RWPE1 (cell line): ENCODE results near the gene CD2BP2.
A peak's percentile ranks its signal among the peaks of the same experiment; 100 is the strongest.

ENCODE experiments used
- CTCF ChIA-PET: fragments of 350-600 bp; sonication (Branson Sonifier 250); formaldehyde crosslinking; extraction: SDS; loops from one replicate; lab custom pipeline; 2021; lab: Yijun Ruan, JAX
- POLR2A ChIA-PET: fragments of 400-600 bp; formaldehyde crosslinking; extraction: SDS; loops from one replicate; lab custom pipeline; 2020; ENCODE audit warnings: antibody characterized with exemption; ENCODE audit not compliant: low non-redundant PET; lab: Yijun Ruan, JAX
- DNase-seq: peaks from one replicate; pipeline ENCODE4 v3.0.0; 2012; ENCODE audit warnings: low spot score
- H3K27ac ChIP-seq: fragments of 450-650 bp; 2 replicates; pipeline ENCODE4 v1.5.1; 2017
- TF ChIP-seq, protein P1 (sequence below): fragments of 450-650 bp; conservative IDR thresholded peaks from 2 replicates; pipeline ENCODE4 v1.5.1; 2017; ENCODE audit warnings: low read depth, mild to moderate bottlenecking

The CD2BP2 gene

GRCh38 chr16:30361180-30361579 lies 6.1 kb upstream of the CD2BP2 start:
- DNase-seq = no peak
- POLR2A ChIA-PET = no interaction called here
- H3K27ac ChIP-seq = peak overlapping the region; percentile 95
- TF ChIP-seq, protein P1, sequence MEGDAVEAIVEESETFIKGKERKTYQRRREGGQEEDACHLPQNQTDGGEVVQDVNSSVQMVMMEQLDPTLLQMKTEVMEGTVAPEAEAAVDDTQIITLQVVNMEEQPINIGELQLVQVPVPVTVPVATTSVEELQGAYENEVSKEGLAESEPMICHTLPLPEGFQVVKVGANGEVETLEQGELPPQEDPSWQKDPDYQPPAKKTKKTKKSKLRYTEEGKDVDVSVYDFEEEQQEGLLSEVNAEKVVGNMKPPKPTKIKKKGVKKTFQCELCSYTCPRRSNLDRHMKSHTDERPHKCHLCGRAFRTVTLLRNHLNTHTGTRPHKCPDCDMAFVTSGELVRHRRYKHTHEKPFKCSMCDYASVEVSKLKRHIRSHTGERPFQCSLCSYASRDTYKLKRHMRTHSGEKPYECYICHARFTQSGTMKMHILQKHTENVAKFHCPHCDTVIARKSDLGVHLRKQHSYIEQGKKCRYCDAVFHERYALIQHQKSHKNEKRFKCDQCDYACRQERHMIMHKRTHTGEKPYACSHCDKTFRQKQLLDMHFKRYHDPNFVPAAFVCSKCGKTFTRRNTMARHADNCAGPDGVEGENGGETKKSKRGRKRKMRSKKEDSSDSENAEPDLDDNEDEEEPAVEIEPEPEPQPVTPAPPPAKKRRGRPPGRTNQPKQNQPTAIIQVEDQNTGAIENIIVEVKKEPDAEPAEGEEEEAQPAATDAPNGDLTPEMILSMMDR = no peak
- CTCF ChIA-PET = interaction anchor here (0.7 kb wide), 1 partner anchor 461 kb away, joined by 3 read pairs; no protein-coding TSS in a partner anchor

DNA sequence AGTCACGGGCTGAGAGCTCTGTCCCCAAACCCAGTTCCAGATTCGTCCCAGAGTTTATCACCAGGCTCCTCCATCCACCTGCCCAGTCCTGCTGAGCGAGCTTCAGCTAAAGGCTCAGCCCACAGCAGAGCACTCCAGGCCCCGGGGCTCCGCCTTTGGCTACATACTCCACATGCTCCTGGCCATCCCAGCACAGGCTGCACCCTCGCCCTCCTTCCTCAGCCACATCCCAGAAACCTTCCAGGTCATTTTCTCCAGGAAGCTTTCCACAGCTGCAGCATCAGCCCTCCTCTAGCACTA lies 4.7 kb upstream of the CD2BP2 start:
- no peak for DNase-seq
- ChIA-PET CTCF (interaction anchor here (0.6 kb wide), 3 partner anchors 19 to 544 kb away, joined by 3 to 4 read pairs (median 4); partner anchors contain the start of gene PAGR1), POLR2A (interaction anchor here (0.5 to 1.1 kb wide), 2 partner anchors 11 to 19 kb away, joined by 4 to 6 read pairs; no protein-coding TSS in a partner anchor)
- peak overlapping the region; percentile 95 for H3K27ac ChIP-seq
- TF ChIP-seq, protein P1 = no peak

DNA sequence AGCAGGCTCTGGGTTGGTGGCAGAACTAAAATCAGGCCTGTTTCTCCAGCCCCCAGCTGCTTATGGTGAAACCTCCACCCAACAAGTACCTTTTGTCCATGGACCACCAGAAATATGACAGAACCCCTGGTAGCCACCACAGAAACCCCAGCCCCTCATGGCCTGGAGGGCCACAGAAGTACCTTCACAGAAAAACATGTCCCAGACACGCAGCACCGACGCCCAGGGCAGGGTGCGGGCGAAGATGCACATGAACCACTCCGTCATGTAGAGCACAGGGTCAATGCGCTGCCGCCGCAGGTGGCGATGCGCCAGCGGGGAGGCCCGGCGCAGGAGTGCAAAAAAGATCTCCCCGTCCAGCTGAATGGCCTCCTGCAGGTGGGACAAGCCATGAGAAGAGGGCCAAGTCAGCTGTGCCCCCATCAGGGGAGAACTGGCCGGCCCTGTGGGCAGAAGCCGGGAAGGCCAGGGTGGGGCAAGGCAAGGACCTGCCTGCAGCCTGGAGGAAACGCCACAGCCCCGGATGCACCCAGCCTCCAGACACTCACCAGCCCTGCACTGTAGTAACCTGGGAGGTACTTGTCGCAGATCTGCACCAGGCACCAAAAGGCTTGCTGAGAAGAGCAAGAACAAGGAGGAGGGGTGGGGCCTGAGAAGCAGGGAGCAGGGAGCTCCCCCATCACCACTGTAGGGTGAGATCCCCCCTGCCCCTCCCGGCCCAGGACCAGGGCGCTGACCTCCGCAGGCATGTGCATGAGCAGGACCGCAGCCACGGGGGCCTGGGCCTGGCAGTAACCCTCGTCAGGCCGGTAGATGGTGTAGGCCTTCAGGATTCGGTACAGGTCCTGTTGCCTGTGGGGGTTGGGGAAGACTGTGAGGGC lies 4.1 kb upstream of the CD2BP2 start:
- TF ChIP-seq, protein P1 = no peak
- CTCF ChIA-PET = interaction anchor here (0.6 kb wide), 3 partner anchors 18 to 544 kb away, joined by 4 read pairs; partner anchors contain the start of gene PAGR1
- H3K27ac ChIP-seq = peak overlapping the region; percentile 95
- DNase-seq = no peak
- POLR2A ChIA-PET = interaction anchor here (1.1 kb wide), 1 partner anchor 11 kb away, joined by 4 read pairs; no protein-coding TSS in a partner anchor

- ChIA-PET CTCF (interaction anchor here (0.6 kb wide), 1 partner anchor 285 kb away, joined by 4 read pairs; no protein-coding TSS in a partner anchor), POLR2A (no interaction called here)
- TF ChIP-seq, protein P1 = no peak
- H3K27ac ChIP-seq = peak overlapping the region; percentile 95
- DNase-seq = no peak
Observed at GRCh38 chr16:30358577-30358936, 3.4 kb upstream of the CD2BP2 start.

GRCh38 chr16:30357715-30358576 lies 2.8 kb upstream of the CD2BP2 start:
- ChIA-PET POLR2A (no interaction called here), CTCF (interaction anchor here (0.6 kb wide), 1 partner anchor 285 kb away, joined by 4 read pairs; no protein-coding TSS in a partner anchor)
- DNase-seq = no peak
- TF ChIP-seq, protein P1 = no peak
- peak overlapping the region; percentile 95 for H3K27ac ChIP-seq
